ENCODE measurements around the gene BCAM. TPM values are rescaled to one million over a fixed set of nuclear protein-coding genes. Genes with fewer than 3 reads are reported as not detected.

BCAM gene
- total RNA-seq, 1 experiment from 2014 or later: 146 TPM

DNA sequence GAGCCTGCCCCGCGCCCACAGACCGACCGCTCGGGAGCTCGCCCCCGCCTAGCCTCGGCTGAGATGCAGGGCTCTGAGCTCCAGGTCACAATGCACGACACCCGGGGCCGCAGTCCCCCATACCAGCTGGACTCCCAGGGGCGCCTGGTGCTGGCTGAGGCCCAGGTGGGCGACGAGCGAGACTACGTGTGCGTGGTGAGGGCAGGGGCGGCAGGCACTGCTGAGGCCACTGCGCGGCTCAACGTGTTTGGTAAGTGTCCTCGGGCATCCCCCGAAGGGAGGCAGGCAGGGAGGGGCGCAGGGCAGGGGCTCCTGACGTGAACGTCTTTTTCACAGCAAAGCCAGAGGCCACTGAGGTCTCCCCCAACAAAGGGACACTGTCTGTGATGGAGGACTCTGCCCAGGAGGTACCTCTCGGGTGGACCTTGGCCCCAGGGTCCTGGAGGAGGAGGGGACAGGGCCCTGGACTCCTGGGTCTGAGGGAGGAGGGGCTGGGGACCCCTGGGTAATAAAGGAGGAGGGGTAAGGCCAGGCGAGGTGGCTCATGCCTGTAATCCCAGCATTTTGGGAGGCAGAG lies 3.3 kb downstream of the BCAM start:
- H3K36me3 ChIP-seq (ENCODE audit: low read depth): 0 out of 2 replicates have a peak, but pooled peaks cover 10% of the 10 kb centered on the region
- CTCF ChIA-PET: no interaction called here
- POLR2A ChIA-PET (ENCODE audit: unreplicated experiment): interaction anchor here (0.7 kb wide), 1 partner anchor 79 kb away, joined by 3 read pairs; the partner anchor contains the start of gene TOMM40
- H3K27ac ChIP-seq: no peak overlapping the region
- H3K4me1 ChIP-seq (replicated peaks; ENCODE audit: insufficient read depth): peaks cover 24% of the 10 kb centered on the region
- peaks cover 34% of the 10 kb centered on the region for H3F3A ChIP-seq (ENCODE audit: insufficient read depth, low read depth)
- intact Hi-C loops (cut with micrococcal nuclease; ENCODE audit: unreplicated experiment): no loop called here
- H4K20me1 ChIP-seq (ENCODE audit: insufficient read depth): peaks cover 12% of the 10 kb centered on the region
- no peaks in the 10 kb centered on the region for H3K9me2 ChIP-seq (ENCODE audit: insufficient read depth)
- H3K27me3 ChIP-seq (ENCODE audit: insufficient read depth, low read depth): no peaks in the 10 kb centered on the region
- TF ChIP-seq EZH2 (IDR thresholded peaks at IDR 0.05; ENCODE audit: low read depth): no peak
- TF ChIP-seq, protein P1, sequence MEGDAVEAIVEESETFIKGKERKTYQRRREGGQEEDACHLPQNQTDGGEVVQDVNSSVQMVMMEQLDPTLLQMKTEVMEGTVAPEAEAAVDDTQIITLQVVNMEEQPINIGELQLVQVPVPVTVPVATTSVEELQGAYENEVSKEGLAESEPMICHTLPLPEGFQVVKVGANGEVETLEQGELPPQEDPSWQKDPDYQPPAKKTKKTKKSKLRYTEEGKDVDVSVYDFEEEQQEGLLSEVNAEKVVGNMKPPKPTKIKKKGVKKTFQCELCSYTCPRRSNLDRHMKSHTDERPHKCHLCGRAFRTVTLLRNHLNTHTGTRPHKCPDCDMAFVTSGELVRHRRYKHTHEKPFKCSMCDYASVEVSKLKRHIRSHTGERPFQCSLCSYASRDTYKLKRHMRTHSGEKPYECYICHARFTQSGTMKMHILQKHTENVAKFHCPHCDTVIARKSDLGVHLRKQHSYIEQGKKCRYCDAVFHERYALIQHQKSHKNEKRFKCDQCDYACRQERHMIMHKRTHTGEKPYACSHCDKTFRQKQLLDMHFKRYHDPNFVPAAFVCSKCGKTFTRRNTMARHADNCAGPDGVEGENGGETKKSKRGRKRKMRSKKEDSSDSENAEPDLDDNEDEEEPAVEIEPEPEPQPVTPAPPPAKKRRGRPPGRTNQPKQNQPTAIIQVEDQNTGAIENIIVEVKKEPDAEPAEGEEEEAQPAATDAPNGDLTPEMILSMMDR (conservative IDR thresholded peaks at IDR 0.05): no peak
- H3K4me2 ChIP-seq: no peak overlapping the region
- H3K4me3 ChIP-seq: no peak overlapping the region
- no peak overlapping the region for H2AFZ ChIP-seq
- H3K9me3 ChIP-seq (ENCODE audit: insufficient read depth, low read depth): no peaks in the 10 kb centered on the region
- BruUV-seq (replicated peaks): no TSS peak
- no peak for DNase-seq
- peaks cover 14% of the 10 kb centered on the region for H3K79me2 ChIP-seq (ENCODE audit: low read depth)

DNA sequence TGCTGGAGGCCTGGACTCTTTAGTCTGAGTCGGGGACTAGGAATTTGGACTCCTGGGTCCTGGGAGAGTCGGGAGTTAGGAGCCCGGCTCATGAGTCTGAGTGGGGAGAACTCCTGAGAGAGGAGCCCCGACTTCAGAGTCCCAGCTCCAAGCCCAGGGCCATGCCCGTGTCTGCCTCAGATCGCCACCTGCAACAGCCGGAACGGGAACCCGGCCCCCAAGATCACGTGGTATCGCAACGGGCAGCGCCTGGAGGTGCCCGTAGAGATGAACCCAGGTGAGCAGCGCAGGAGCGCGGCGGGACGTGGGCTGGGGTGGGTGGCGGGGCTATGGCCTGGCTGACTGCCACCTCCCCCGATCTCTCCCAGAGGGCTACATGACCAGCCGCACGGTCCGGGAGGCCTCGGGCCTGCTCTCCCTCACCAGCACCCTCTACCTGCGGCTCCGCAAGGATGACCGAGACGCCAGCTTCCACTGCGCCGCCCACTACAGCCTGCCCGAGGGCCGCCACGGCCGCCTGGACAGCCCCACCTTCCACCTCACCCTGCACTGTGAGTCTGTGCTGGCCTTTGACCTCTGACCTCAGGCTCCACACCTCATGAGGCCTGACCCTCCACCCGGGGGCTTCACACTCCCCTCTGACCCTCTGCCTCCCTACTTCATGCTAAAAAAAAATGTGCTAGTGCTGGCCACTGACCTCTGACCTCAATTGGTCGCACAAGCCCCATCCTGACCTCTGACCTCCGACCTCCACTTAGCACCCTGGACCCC lies 4.4 kb downstream of the BCAM start:
- Histone ChIP-seq H3K79me2 (ENCODE audit: low read depth) (peaks cover 14% of the 10 kb centered on the region), H3K36me3 (ENCODE audit: low read depth) (0 out of 2 replicates have a peak, but pooled peaks cover 10% of the 10 kb centered on the region), H3K9me2 (ENCODE audit: insufficient read depth) (no peaks in the 10 kb centered on the region), H3K27me3 (ENCODE audit: insufficient read depth, low read depth) (no peaks in the 10 kb centered on the region), H3K4me1 (replicated peaks; ENCODE audit: insufficient read depth) (peaks cover 14% of the 10 kb centered on the region), H4K20me1 (ENCODE audit: insufficient read depth) (peaks cover 12% of the 10 kb centered on the region), H3K4me2 (no peak overlapping the region), H3K9me3 (ENCODE audit: insufficient read depth, low read depth) (no peaks in the 10 kb centered on the region), H3K4me3 (no peak overlapping the region), H3F3A (ENCODE audit: insufficient read depth, low read depth) (peaks cover 27% of the 10 kb centered on the region), H3K27ac (no peak overlapping the region), H2AFZ (no peak overlapping the region)
- DNase-seq: no peak
- CTCF ChIA-PET: no interaction called here
- intact Hi-C loops (cut with micrococcal nuclease; ENCODE audit: unreplicated experiment): no loop called here
- BruUV-seq (replicated peaks): no TSS peak
- TF ChIP-seq, protein P1 (conservative IDR thresholded peaks at IDR 0.05): no peak
- no peak for TF ChIP-seq EZH2 (IDR thresholded peaks at IDR 0.05; ENCODE audit: low read depth)
- POLR2A ChIA-PET (ENCODE audit: unreplicated experiment): interaction anchor here (0.7 kb wide), 1 partner anchor 78 kb away, joined by 3 read pairs; the partner anchor contains the start of gene TOMM40

DNA sequence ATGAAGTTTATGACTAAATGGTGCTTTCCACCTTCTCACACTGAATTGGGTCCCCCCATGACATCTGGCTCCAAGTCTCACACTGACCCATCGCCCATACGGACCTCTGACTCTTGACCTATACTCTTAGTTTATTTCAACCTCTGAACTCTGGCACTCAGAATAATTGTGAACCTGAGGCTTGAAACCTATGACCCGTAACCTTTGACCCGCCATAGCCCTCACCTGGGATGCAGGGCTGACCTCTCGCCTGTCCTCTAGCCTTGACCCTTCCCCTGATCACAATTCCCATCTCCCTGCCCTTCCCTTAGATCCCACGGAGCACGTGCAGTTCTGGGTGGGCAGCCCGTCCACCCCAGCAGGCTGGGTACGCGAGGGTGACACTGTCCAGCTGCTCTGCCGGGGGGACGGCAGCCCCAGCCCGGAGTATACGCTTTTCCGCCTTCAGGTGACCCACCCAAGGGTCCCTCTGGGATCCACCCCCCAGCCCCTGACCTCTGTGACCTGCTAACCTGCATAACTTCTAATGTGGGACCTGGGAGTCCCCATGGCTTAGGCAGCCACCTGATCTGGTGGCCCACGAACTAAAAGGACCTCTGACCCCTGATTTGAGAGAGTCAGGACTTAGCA lies 5.1 kb downstream of the BCAM start:
- no TSS peak for BruUV-seq (replicated peaks)
- no peak overlapping the region for H3K27ac ChIP-seq
- H3K9me3 ChIP-seq (ENCODE audit: insufficient read depth, low read depth): no peaks in the 10 kb centered on the region
- H3F3A ChIP-seq (ENCODE audit: insufficient read depth, low read depth): peaks cover 22% of the 10 kb centered on the region; the same call in 1 of the 2 replicates
- H3K4me3 ChIP-seq: no peak overlapping the region
- no peaks in the 10 kb centered on the region for H3K27me3 ChIP-seq (ENCODE audit: insufficient read depth, low read depth)
- H3K9me2 ChIP-seq (ENCODE audit: insufficient read depth): no peaks in the 10 kb centered on the region
- CTCF ChIA-PET: no interaction called here
- H3K4me1 ChIP-seq (replicated peaks; ENCODE audit: insufficient read depth): peaks cover 10% of the 10 kb centered on the region
- intact Hi-C loops (cut with micrococcal nuclease; ENCODE audit: unreplicated experiment): no loop called here
- no peak overlapping the region for H2AFZ ChIP-seq
- TF ChIP-seq, protein P1 (conservative IDR thresholded peaks at IDR 0.05): no peak
- TF ChIP-seq EZH2 (IDR thresholded peaks at IDR 0.05; ENCODE audit: low read depth): no peak
- POLR2A ChIA-PET (ENCODE audit: unreplicated experiment): no interaction called here
- peaks cover 14% of the 10 kb centered on the region for H3K79me2 ChIP-seq (ENCODE audit: low read depth)
- H3K4me2 ChIP-seq: no peak overlapping the region
- DNase-seq: no peak
- 0 out of 2 replicates have a peak, but pooled peaks cover 10% of the 10 kb centered on the region for H3K36me3 ChIP-seq (ENCODE audit: low read depth)
- peaks cover 12% of the 10 kb centered on the region for H4K20me1 ChIP-seq (ENCODE audit: insufficient read depth)
